ENCODE results near the gene FAM118B.
"Not testable (repeated sequence)": the region's sequence is repeated elsewhere in the genome, so short reads cannot be mapped to it uniquely, and the experiment has no call there.

FAM118B gene

DNA sequence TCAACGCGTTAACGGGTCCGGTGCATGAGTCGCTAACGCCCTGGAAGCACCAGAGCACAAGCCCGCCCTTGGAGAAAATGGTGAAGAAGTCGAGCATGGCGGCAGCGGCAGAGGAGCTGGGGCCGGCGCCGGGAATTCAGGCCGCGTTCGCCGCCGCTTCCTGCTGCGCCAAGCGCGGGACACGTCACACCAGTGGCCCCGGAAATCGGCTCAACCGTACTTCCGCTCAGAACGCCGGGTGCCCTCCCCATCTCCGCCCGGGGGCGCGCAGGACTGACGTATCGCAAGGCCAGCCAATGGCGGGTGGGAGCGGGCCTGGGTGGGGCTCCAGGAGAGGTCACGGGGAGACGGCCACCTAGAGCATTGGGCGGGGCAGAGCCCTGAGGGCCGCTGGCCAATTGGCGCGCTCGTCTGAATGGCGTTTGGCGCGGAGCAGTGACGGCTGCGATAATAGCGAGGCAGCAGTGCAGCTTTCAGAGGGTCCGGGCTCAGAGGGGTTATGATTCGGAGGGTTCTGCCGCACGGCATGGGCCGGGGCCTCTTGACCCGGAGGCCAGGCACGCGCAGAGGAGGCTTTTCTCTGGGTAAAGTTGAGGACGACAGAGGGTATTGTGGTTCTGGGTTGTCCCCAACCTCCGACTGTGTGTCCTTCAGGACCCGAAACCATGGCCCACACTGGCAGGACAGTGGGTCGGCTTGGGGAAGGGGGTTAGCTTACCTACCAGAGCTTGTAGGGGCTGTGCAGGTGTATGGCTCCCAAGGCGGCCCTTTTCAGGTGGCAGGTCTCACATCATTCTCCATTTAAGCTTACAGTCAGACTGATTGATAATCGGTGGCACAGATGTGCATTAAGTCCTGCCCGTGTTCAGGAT is 57.4 kb downstream of the FAM118B start, which contains the start of the genes FOXRED1 and SRPRA:
FOXRED1 (plus strand) TSS at position 447 of the 872 bp plus-strand sequence; CDS start at position 500, 53 bp downstream.
SRPRA (minus strand) TSS at position 188 of the 872 bp plus-strand sequence; CDS start at position 97, 91 bp downstream.
- DNase-seq (ENCODE audit: low spot score): peak; percentile 95

DNA sequence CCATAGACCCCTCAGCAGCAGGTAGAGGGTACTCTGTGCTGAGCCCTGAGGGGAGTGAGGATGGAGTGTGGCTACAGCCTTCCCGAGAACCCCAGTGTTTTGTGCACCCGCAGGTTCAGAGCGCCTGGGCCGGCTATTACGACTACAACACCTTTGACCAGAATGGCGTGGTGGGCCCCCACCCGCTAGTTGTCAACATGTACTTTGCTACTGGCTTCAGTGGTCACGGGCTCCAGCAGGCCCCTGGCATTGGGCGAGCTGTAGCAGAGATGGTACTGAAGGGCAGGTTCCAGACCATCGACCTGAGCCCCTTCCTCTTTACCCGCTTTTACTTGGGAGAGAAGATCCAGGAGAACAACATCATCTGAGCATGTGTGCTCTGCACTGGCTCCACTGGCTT is 65.7 kb downstream of the FAM118B start:
- DNase-seq (ENCODE audit: low spot score): no peak

DNA sequence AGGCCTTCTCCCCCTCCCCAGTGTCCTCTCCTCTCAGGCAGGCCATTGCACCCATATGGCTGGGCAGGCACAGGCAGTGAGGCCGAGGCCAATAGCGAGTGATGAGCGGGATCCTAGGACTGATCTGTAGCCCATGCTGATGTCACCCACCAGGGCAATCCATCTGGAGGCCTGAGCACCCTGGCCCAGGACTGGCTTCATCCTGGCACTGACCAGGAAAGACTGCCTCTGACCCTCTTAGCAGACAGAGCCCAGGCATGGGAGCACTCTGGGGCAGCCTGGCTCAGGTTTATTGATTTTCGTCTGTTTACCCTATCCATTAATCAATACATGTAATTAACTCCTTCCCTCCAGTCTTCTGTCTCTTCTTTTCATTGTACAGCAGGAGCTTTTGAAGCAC is 66.2 kb downstream of the FAM118B start:
- no peak for DNase-seq (ENCODE audit: low spot score)

DNA sequence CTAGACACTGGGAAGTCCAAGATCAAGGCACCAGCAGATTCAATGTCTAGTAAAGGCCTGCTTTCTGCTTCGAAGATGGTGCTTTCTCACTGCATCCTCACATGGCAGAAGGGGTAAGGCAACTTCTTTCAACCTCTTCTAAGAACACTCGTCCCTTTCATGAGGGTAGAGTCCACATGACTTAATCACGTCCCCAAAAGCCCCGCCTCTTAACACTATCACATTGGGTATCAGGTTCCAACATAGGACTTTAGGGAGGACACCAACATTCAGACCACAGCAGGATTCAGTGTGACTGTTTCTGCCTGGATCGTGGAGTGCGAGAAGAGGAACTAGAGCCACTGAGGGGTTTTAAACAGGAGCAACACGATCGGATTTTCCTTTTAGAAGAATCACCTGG is 67.6 kb downstream of the FAM118B start:
- DNase-seq (ENCODE audit: low spot score): no peak

DNA sequence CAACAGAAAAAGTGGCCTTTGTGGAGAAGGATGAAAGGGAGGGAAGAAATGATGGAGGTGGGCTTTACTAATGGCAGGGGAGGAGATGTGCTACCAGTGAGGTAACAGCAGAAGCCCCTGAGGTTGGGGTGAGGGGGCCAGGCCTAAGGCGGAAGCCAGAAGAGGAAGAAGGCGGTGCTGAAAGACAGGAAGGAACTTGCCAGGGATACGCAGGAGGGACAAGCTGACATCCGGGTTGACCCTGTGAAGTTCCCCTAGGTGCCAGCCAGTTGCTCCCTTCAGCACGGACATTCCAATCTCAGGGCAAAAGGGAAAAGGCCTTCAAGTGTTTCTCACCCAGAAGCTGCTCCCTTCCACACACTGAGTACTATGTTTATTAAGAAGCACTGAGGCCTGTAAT is 69.0 kb downstream of the FAM118B start:
- no peak for DNase-seq (ENCODE audit: low spot score)

GRCh38 chr11:126281245-126281644 is 69.7 kb downstream of the FAM118B start:
- no peak for DNase-seq (ENCODE audit: low spot score)

GRCh38 chr11:126281666-126282175 is 70.1 kb downstream of the FAM118B start:
- no peak for DNase-seq (ENCODE audit: low spot score)

GRCh38 chr11:126282361-126282735 is 70.8 kb downstream of the FAM118B start:
- peak; percentile 13 for DNase-seq (ENCODE audit: low spot score)

- DNase-seq (ENCODE audit: low spot score): peak; percentile 29
Observed at GRCh38 chr11:126282736-126283591, 71.4 kb downstream of the FAM118B start, which contains the start of gene TIRAP. Gene TIRAP, plus strand, starts transcription at chr11:126283093. Its CDS starts 7,802 bp downstream, at chr11:126290895.

DNA sequence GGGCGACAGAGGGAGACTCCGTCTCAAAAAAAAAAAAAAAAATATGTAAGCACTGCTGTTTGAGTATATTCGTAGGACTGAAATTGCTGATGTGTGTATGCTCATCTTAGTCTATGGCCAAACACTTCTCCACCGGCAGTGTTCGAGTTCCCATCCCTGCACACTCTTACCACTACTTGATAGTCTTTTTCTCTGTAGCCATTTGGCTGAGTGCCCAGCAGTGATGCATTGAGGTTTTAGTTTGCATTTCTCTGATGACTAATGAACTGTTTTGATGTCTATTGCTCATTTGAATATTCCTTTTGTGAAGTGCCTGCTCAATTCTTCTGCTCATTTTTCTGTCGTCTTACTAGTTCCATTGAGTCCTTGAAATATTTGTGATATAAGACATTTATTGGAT is 73.2 kb downstream of the FAM118B start:
- DNase-seq (ENCODE audit: low spot score): no peak

- no peak for DNase-seq (ENCODE audit: low spot score)
Observed at GRCh38 chr11:126288237-126288636, 76.7 kb downstream of the FAM118B start.

- no peak for DNase-seq (ENCODE audit: low spot score)
Observed at GRCh38 chr11:126290887-126291286, 79.3 kb downstream of the FAM118B start.

- DNase-seq (ENCODE audit: low spot score): no peak
Observed at GRCh38 chr11:126293726-126294125, 82.1 kb downstream of the FAM118B start.

DNA sequence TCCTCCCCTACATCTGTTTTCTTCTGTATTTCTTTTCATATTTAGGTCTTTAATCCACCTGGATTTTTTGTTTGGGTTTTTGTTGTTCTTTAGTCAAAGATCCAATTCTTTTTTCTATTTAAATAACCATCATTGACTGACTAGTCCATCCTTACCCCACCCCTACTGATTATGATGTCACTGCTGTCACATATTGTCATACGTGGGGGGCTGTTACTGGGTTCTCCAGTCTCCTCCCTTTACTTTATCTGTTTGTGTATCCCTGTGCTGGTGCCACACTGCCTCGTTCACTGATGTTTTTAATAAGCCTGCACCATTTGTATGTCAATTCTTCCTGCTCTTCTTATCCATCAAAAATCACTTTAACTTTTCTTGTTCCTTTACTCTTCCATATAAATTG is 85.4 kb downstream of the FAM118B start:
- DNase-seq (ENCODE audit: low spot score): no peak

- DNase-seq (ENCODE audit: low spot score): peak; percentile 83
Observed at GRCh38 chr11:126303623-126304456, 92.3 kb downstream of the FAM118B start, which contains the start of gene DCPS. Gene DCPS, plus strand, starts transcription at chr11:126304060. Its CDS starts 21 bp downstream, at chr11:126304081.

DNA sequence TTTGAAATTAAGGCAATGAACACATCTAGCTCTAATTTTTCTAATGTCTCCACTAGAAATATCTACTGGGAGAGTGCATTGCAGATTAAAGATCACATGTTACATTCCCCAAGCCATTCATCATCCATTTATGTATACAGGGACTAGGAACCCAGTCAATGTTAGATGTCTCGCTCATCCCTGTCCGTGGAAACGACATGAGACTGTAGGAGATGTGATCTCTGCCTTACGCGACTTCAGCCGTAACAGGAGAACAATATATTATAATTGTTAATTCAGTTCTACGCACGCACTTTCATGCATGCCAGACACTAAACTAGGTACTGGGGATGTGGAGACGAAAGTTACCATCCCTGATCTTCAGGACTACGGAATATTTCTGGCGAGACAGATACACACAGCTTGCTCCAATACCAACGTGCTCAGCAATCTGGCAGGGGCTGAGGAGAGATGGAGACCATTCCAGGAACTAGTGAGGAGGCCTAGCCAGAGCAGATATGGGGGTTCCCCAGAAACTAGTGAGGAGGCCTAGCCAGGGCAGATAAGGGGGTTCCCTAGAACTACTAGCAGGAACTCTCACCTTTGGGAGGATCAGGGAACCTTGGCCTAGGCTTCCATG is 93.0 kb downstream of the FAM118B start:
- no peak for DNase-seq (ENCODE audit: low spot score)

GRCh38 chr11:126305699-126306098 is 94.1 kb downstream of the FAM118B start:
- no peak for DNase-seq (ENCODE audit: low spot score)

- no peak for DNase-seq (ENCODE audit: low spot score)
Observed at GRCh38 chr11:126307706-126308105, 96.1 kb downstream of the FAM118B start.

- DNase-seq (ENCODE audit: low spot score): no peak
Observed at GRCh38 chr11:126308271-126308671, 96.7 kb downstream of the FAM118B start.

DNA sequence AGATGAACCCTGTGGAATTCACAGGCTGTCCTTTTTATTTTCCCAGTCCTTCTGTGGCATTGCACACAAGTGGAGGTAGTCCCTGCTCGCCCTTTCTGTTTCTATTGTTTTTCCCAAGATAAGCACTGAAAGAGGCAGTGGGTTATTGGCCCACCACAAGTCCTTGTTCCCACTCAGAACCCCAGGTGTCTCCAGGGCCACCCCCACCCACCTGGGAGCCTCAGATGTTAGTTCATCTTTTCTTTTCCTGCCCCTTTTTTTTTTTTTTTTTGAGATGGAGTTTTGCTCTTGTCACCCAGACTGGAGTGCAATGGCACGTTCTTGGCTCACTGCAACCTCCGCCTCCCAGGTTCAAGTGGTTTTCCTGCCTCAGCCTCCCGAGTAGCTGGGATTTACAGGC is 97.2 kb downstream of the FAM118B start:
- DNase-seq (ENCODE audit: low spot score): not testable (repeated sequence)

Measured in SK-N-DZ (cell line).